IMR-90 (cell line): ENCODE results near the gene STARD13.

Experiments used
- CEBPB ChIP-seq: IDR thresholded peaks from 2 replicates; pipeline ENCODE4 v1.6.1; 2012; ENCODE audit warnings: low read depth, low read length, improper control_type of control experiment
- CTCF ChIP-seq: conservative IDR thresholded peaks from 2 replicates; pipeline ENCODE4 v1.5.1; 2012; ENCODE audit warnings: mild to moderate bottlenecking, low read depth, low read length, improper control_type of control experiment
- POLR2A ChIP-seq: IDR thresholded peaks from 2 replicates; pipeline ENCODE4 v1.6.1; 2012; ENCODE audit warnings: mild to moderate bottlenecking, low read depth, low read length
- RAD21 ChIP-seq: IDR thresholded peaks from 2 replicates; pipeline ENCODE4 v1.6.1; 2012; ENCODE audit warnings: low read length, improper control_type of control experiment
- RCOR1 ChIP-seq: IDR thresholded peaks from 2 replicates; pipeline ENCODE4 v1.6.1; 2012; ENCODE audit warnings: mild to moderate bottlenecking, low read length, improper control_type of control experiment; ENCODE audit not compliant: insufficient replicate concordance
- SMC3 ChIP-seq: fragments of 150-350 bp; IDR thresholded peaks from 2 replicates; pipeline ENCODE4 v1.6.1; 2016; ENCODE audit warnings: low read depth, mild to moderate bottlenecking, antibody characterized with exemption, low read length, moderate library complexity
- USF2 ChIP-seq: fragments of 150-350 bp; IDR thresholded peaks from 2 replicates; pipeline ENCODE4 v1.6.1; 2017; ENCODE audit warnings: mild to moderate bottlenecking, antibody characterized with exemption, low read length, low read depth

GRCh38 chr13:33213797-33214196 lies 71.8 kb downstream of the STARD13 start:
- TF ChIP-seq CTCF (no peak), POLR2A (no peak), USF2 (peak; percentile 80), RAD21 (no peak), CEBPB (peak; percentile 20; the same call in 1 of the 2 replicates), SMC3 (no peak), RCOR1 (no peak)
